ENCODE data around the gene PPFIA3. TPM values are rescaled to one million over a fixed set of nuclear protein-coding genes. Genes with fewer than 3 reads are reported as not detected.

The PPFIA3 gene
- total and polyA plus RNA-seq, 2 experiments from 2014 or later: 25.4 to 29.7 TPM

DNA sequence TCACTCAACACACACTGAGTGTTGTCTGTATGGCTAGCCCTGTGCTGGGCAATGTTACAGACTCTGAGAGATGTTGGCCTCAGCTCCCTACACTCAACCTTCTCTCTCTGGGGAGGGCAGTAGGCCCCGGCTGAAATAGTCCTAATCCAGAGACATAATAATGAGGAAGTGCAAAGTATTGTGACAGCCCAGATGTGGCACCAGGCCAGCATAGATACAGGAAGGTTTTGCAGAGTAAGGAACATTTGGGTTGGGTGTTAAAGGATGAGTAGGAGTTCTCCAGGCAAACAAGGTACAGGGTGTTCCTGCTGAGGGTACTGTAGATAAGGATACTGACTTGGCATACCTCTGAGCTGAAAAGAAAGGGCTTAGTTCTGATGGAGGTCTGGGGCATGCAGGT, 2.8 kb upstream of the PPFIA3 start:
- Histone ChIP-seq H3K9me2 (ENCODE audit: insufficient read depth) (no peaks in the 10 kb centered on the region), H3K4me2 (no peak overlapping the region), H3K79me2 (replicated peaks; ENCODE audit: insufficient read depth) (no peaks in the 10 kb centered on the region), H2AFZ (no peak overlapping the region), H3K36me3 (ENCODE audit: insufficient read depth) (no peaks in the 10 kb centered on the region), H3K27ac (ENCODE audit: low read depth) (no peak overlapping the region), H4K20me1 (replicated peaks; ENCODE audit: insufficient read depth) (no peaks in the 10 kb centered on the region; the same call in 1 of the 2 replicates), H3K4me3 (no peak overlapping the region), H3K27me3 (ENCODE audit: insufficient read depth) (peaks cover 27% of the 10 kb centered on the region), H3F3A (replicated peaks; ENCODE audit: low read depth) (peaks cover 5% of the 10 kb centered on the region), H3K4me1 (ENCODE audit: insufficient read depth) (peaks cover 8% of the 10 kb centered on the region)
- Mint-ChIP-seq H3K27ac (no peak overlapping the region), H3K27me3 (ENCODE audit: insufficient read depth, low read depth, poor library complexity) (peaks cover 40% of the 10 kb centered on the region), H3K9me3 (no peaks in the 10 kb centered on the region), H3K36me3 (ENCODE audit: low read depth) (no peaks in the 10 kb centered on the region; the same call in 2 of the 3 replicates), H3K4me3 (no peak overlapping the region), H3K4me1 (peaks cover 14% of the 10 kb centered on the region)
- ATAC-seq (no peak), DNase-seq (ENCODE audit: low spot score) (no peak)
- TF ChIP-seq, protein P1, sequence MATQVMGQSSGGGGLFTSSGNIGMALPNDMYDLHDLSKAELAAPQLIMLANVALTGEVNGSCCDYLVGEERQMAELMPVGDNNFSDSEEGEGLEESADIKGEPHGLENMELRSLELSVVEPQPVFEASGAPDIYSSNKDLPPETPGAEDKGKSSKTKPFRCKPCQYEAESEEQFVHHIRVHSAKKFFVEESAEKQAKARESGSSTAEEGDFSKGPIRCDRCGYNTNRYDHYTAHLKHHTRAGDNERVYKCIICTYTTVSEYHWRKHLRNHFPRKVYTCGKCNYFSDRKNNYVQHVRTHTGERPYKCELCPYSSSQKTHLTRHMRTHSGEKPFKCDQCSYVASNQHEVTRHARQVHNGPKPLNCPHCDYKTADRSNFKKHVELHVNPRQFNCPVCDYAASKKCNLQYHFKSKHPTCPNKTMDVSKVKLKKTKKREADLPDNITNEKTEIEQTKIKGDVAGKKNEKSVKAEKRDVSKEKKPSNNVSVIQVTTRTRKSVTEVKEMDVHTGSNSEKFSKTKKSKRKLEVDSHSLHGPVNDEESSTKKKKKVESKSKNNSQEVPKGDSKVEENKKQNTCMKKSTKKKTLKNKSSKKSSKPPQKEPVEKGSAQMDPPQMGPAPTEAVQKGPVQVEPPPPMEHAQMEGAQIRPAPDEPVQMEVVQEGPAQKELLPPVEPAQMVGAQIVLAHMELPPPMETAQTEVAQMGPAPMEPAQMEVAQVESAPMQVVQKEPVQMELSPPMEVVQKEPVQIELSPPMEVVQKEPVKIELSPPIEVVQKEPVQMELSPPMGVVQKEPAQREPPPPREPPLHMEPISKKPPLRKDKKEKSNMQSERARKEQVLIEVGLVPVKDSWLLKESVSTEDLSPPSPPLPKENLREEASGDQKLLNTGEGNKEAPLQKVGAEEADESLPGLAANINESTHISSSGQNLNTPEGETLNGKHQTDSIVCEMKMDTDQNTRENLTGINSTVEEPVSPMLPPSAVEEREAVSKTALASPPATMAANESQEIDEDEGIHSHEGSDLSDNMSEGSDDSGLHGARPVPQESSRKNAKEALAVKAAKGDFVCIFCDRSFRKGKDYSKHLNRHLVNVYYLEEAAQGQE (IDR thresholded peaks at IDR 0.05; ENCODE audit: unreplicated experiment): no peak
- TF ChIP-seq, protein P2, sequence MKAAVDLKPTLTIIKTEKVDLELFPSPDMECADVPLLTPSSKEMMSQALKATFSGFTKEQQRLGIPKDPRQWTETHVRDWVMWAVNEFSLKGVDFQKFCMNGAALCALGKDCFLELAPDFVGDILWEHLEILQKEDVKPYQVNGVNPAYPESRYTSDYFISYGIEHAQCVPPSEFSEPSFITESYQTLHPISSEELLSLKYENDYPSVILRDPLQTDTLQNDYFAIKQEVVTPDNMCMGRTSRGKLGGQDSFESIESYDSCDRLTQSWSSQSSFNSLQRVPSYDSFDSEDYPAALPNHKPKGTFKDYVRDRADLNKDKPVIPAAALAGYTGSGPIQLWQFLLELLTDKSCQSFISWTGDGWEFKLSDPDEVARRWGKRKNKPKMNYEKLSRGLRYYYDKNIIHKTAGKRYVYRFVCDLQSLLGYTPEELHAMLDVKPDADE (IDR thresholded peaks at IDR 0.05): no peak
- TF ChIP-seq STAT1 (IDR thresholded peaks at IDR 0.05; ENCODE audit: unreplicated experiment) (no peak), CREB1 (CRISPR knock-in tag; IDR thresholded peaks at IDR 0.05; ENCODE audit: low read depth) (no peak), POLR2AphosphoS5 (IDR thresholded peaks at IDR 0.05; ENCODE audit: low read depth) (no peak), EZH2 (IDR thresholded peaks at IDR 0.05; ENCODE audit: low read depth, unreplicated experiment) (no peak), ZNF114 (CRISPR knock-in tag; IDR thresholded peaks at IDR 0.05) (no peak), NANOG (IDR thresholded peaks at IDR 0.05; ENCODE audit: borderline replicate concordance) (no peak), ZNF331 (CRISPR knock-in tag; IDR thresholded peaks at IDR 0.05; ENCODE audit: low read depth) (no peak)
- TF ChIP-seq, protein P3, sequence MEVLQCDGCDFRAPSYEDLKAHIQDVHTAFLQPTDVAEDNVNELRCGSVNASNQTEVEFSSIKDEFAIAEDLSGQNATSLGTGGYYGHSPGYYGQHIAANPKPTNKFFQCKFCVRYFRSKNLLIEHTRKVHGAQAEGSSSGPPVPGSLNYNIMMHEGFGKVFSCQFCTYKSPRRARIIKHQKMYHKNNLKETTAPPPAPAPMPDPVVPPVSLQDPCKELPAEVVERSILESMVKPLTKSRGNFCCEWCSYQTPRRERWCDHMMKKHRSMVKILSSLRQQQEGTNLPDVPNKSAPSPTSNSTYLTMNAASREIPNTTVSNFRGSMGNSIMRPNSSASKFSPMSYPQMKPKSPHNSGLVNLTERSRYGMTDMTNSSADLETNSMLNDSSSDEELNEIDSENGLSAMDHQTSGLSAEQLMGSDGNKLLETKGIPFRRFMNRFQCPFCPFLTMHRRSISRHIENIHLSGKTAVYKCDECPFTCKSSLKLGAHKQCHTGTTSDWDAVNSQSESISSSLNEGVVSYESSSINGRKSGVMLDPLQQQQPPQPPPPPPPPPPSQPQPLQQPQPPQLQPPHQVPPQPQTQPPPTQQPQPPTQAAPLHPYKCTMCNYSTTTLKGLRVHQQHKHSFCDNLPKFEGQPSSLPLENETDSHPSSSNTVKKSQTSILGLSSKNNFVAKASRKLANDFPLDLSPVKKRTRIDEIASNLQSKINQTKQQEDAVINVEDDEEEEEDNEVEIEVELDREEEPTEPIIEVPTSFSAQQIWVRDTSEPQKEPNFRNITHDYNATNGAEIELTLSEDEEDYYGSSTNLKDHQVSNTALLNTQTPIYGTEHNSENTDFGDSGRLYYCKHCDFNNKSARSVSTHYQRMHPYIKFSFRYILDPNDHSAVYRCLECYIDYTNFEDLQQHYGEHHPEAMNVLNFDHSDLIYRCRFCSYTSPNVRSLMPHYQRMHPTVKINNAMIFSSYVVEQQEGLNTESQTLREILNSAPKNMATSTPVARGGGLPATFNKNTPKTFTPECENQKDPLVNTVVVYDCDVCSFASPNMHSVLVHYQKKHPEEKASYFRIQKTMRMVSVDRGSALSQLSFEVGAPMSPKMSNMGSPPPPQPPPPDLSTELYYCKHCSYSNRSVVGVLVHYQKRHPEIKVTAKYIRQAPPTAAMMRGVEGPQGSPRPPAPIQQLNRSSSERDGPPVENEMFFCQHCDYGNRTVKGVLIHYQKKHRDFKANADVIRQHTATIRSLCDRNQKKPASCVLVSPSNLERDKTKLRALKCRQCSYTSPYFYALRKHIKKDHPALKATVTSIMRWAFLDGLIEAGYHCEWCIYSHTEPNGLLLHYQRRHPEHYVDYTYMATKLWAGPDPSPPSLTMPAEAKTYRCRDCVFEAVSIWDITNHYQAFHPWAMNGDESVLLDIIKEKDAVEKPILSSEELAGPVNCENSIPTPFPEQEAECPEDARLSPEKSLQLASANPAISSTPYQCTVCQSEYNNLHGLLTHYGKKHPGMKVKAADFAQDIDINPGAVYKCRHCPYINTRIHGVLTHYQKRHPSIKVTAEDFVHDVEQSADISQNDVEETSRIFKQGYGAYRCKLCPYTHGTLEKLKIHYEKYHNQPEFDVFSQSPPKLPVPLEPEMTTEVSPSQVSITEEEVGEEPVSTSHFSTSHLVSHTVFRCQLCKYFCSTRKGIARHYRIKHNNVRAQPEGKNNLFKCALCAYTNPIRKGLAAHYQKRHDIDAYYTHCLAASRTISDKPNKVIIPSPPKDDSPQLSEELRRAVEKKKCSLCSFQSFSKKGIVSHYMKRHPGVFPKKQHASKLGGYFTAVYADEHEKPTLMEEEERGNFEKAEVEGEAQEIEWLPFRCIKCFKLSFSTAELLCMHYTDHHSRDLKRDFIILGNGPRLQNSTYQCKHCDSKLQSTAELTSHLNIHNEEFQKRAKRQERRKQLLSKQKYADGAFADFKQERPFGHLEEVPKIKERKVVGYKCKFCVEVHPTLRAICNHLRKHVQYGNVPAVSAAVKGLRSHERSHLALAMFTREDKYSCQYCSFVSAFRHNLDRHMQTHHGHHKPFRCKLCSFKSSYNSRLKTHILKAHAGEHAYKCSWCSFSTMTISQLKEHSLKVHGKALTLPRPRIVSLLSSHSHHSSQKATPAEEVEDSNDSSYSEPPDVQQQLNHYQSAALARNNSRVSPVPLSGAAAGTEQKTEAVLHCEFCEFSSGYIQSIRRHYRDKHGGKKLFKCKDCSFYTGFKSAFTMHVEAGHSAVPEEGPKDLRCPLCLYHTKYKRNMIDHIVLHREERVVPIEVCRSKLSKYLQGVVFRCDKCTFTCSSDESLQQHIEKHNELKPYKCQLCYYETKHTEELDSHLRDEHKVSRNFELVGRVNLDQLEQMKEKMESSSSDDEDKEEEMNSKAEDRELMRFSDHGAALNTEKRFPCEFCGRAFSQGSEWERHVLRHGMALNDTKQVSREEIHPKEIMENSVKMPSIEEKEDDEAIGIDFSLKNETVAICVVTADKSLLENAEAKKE (CRISPR knock-in tag; IDR thresholded peaks at IDR 0.05): no peak
